HCT116 (cell line): ENCODE results near the gene MED9. TPM values are rescaled to one million over a fixed set of nuclear protein-coding genes. Genes with fewer than 3 reads are reported as not detected.

Experiments
- ATAC-seq: fragments of 200-7000 bp; cut with Tn5 transposase; 2 replicates; pipeline ENCODE4 v1.9.1; 2020; ENCODE audit warnings: mild to moderate bottlenecking, moderate library complexity
- BruUV-seq: library from RNA; stranded (reverse); fragments of 400-500 nt; replicated peaks from 2 replicates; lab custom pipeline; 2021; lab: Mats Ljungman, UMichigan
- CTCF ChIA-PET: fragments of 300-600 bp; sonication (Branson Sonifier 250); formaldehyde crosslinking; loops from one replicate; lab custom pipeline; 2021; ENCODE audit warnings: antibody characterized with exemption; lab: Charles Lee
- POLR2A ChIA-PET: fragments of 300-600, 350-600 bp; sonication (Branson Sonifier 250); formaldehyde crosslinking; loops from one replicate; lab custom pipeline; 2021; ENCODE audit warnings: antibody characterized with exemption; lab: Charles Lee
- RAD21 ChIA-PET, 2 experiments: fragments of 300-600 bp; sonication (Branson Sonifier 250); formaldehyde crosslinking; loops; one replicate each; lab custom pipeline; 2023; ENCODE audit warnings: low total read pairs in 2 of 2; ENCODE audit not compliant: uncharacterized antibody in 2 of 2, unreplicated experiment in 2 of 2, low non-redundant PET in 1 of 2; lab: Charles Lee
- DNase-seq: peaks from one replicate; pipeline ENCODE4 v3.0.0-alpha.2; 2010; ENCODE audit warnings: low read depth, low spot score
- H2AFZ ChIP-seq: fragments of 200-600 bp; shearing (Covaris generic), sonication (generic); 2 replicates; pipeline ENCODE4 v1.6.1; 2017; ENCODE audit warnings: low read depth, mixed run types, mixed read lengths, antibody characterized with exemption, low read length; ENCODE audit not compliant: poor library complexity, severe bottlenecking
- H3K27ac ChIP-seq: 2 replicates; pipeline ENCODE4 v1.5.1; 2012; ENCODE audit warnings: low read depth, low read length
- H3K27me3 ChIP-seq: fragments of 200-600 bp; sonication (generic); 2 replicates; pipeline ENCODE4 v1.6.1; 2016; ENCODE audit warnings: mixed run types, low read length, mixed read lengths; ENCODE audit not compliant: insufficient read depth
- H3K36me3 ChIP-seq, 2 experiments: fragments of 200-500 bp in 1 of 2; fragments of 200-600 bp in 1 of 2; sonication (Bioruptor generic) in 1 of 2; sonication (generic) in 1 of 2; 2 replicates each; pipeline versions ENCODE4 v1.5.1 to v1.6.1; 2014 to 2016; ENCODE audit warnings: low read length in 2 of 2, inconsistent platforms in 1 of 2, mixed read lengths in 1 of 2, mixed run types in 1 of 2; ENCODE audit not compliant: insufficient read depth in 2 of 2, control insufficient read depth in 1 of 2
- H3K4me1 ChIP-seq, 2 experiments: fragments of 200-600 bp in 1 of 2; sonication (generic) in 1 of 2; 2 replicates each; pipeline versions ENCODE4 v1.5.1 to v1.6.1; 2012 to 2017; ENCODE audit warnings: low read length in 2 of 2, inconsistent platforms in 1 of 2, mild to moderate bottlenecking in 1 of 2, mixed read lengths in 1 of 2, mixed run types in 1 of 2, moderate library complexity in 1 of 2; ENCODE audit not compliant: insufficient read depth in 2 of 2, control insufficient read depth in 1 of 2
- H3K4me2 ChIP-seq: fragments of 200-600 bp; sonication (generic); 2 replicates; pipeline ENCODE4 v1.6.1; 2017; ENCODE audit warnings: mixed run types, low read length, mixed read lengths
- H3K4me3 ChIP-seq, 2 experiments: fragments of 200-600 bp in 1 of 2; sonication (generic) in 1 of 2; replicated peaks in 1 of 2; 2 replicates each; pipeline ENCODE4 v1.5.1; 2011 to 2016; ENCODE audit warnings: low read length in 2 of 2, control low read depth in 1 of 2, low read depth in 1 of 2, mild to moderate bottlenecking in 1 of 2, mixed read lengths in 1 of 2, mixed run types in 1 of 2
- H3K79me2 ChIP-seq: fragments of 200-600 bp; sonication (generic); 2 replicates; pipeline ENCODE4 v1.6.1; 2017; ENCODE audit warnings: mild to moderate bottlenecking, mixed run types, low read length, moderate library complexity, mixed read lengths; ENCODE audit not compliant: insufficient read depth
- H3K9ac ChIP-seq: fragments of 200-600 bp; sonication (generic); 2 replicates; pipeline ENCODE4 v1.6.1; 2016; ENCODE audit warnings: low read length, mixed read lengths
- H3K9me2 ChIP-seq: fragments of 200-600 bp; sonication (generic), shearing (Covaris generic); 2 replicates; pipeline ENCODE4 v1.6.1; 2017; ENCODE audit warnings: mixed run types, mild to moderate bottlenecking, moderate library complexity; ENCODE audit not compliant: insufficient read depth
- H3K9me3 ChIP-seq, 2 experiments: fragments of 200-500 bp in 1 of 2; fragments of 200-600 bp in 1 of 2; sonication (Bioruptor generic) in 1 of 2; sonication (generic) in 1 of 2; 2 replicates each; pipeline ENCODE4 v1.6.1; 2014 to 2017; ENCODE audit warnings: low read length in 2 of 2, mixed read lengths in 2 of 2, inconsistent platforms in 1 of 2, low read depth in 1 of 2, mild to moderate bottlenecking in 1 of 2, mixed run types in 1 of 2, moderate library complexity in 1 of 2; ENCODE audit not compliant: control insufficient read depth in 1 of 2, insufficient read depth in 1 of 2
- H4K20me1 ChIP-seq: fragments of 200-600 bp; sonication (generic), shearing (Covaris generic); 2 replicates; pipeline ENCODE4 v1.6.1; 2017; ENCODE audit warnings: mixed run types, mild to moderate bottlenecking, moderate library complexity; ENCODE audit not compliant: insufficient read depth
- CEBPB ChIP-seq: IDR thresholded peaks from 2 replicates; pipeline ENCODE4 v1.6.1; 2012; ENCODE audit warnings: low read depth
- EGR1 ChIP-seq: IDR thresholded peaks from 2 replicates; pipeline ENCODE4 v1.6.1; 2012; ENCODE audit warnings: low read depth
- EZH2 ChIP-seq: fragments of 200-600 bp; sonication (generic); IDR thresholded peaks from 2 replicates; pipeline ENCODE4 v1.6.1; 2017; ENCODE audit warnings: antibody characterized with exemption, mixed run types
- FOSL1 ChIP-seq: IDR thresholded peaks from 2 replicates; pipeline ENCODE4 v1.6.1; 2012; ENCODE audit warnings: low read depth
- JUND ChIP-seq: IDR thresholded peaks from 2 replicates; pipeline ENCODE4 v1.6.1; 2012
- POLR2A ChIP-seq: IDR thresholded peaks from 2 replicates; pipeline ENCODE4 v1.7.0; 2011; ENCODE audit warnings: borderline replicate concordance; ENCODE audit not compliant: insufficient read depth, insufficient read length; ENCODE audit errors: extremely low read depth
- POLR2AphosphoS5 ChIP-seq: IDR thresholded peaks from 2 replicates; pipeline ENCODE4 v1.6.1; 2011; ENCODE audit warnings: mild to moderate bottlenecking, low read depth, low read length, moderate library complexity
- SIN3A ChIP-seq: IDR thresholded peaks from 2 replicates; pipeline ENCODE4 v1.6.1; 2012; ENCODE audit warnings: low read depth
- SP1 ChIP-seq: IDR thresholded peaks from 2 replicates; pipeline ENCODE4 v1.6.1; 2012; ENCODE audit warnings: low read depth
- SRF ChIP-seq: IDR thresholded peaks from 2 replicates; pipeline ENCODE4 v1.6.1; 2012; ENCODE audit warnings: low read depth
- TCF7L2 ChIP-seq: IDR thresholded peaks from 2 replicates; pipeline ENCODE4 v1.7.0; 2011; ENCODE audit warnings: borderline replicate concordance, inconsistent platforms; ENCODE audit not compliant: insufficient read depth, insufficient read length; ENCODE audit errors: extremely low read depth
- YY1 ChIP-seq: IDR thresholded peaks from 2 replicates; pipeline ENCODE4 v1.6.1; 2011; ENCODE audit warnings: low read length, low read depth, moderate library complexity, mild to moderate bottlenecking; ENCODE audit not compliant: insufficient replicate concordance; ENCODE audit errors: extremely low read depth
- ZFX ChIP-seq: fragments of 450-650 bp; IDR thresholded peaks from 2 replicates; pipeline ENCODE4 v1.6.1; 2017
- ZNF274 ChIP-seq: fragments of 200-500 bp; sonication (Bioruptor generic); IDR thresholded peaks from 2 replicates; pipeline ENCODE4 v1.6.1; 2014; ENCODE audit warnings: mild to moderate bottlenecking, low read depth, low read length, inconsistent platforms
- intact Hi-C: fragments of 100-400 bp; cut with micrococcal nuclease; formaldehyde crosslinking; loops from 2 replicates; pipeline ENCODE4 v1.10.0; 2022
- total RNA-seq: library from RNA; stranded (reverse); gene quantifications from one replicate; pipeline ENCODE4 v1.2.1, GENCODE V29; 2021; ENCODE audit not compliant: unreplicated experiment
- TF ChIP-seq, protein P1 (sequence below), 3 experiments: fragments of 200-600 bp in 1 of 3; sonication (generic) in 1 of 3; IDR thresholded peaks in 2 of 3; conservative IDR thresholded peaks in 1 of 3; 2 replicates each; pipeline ENCODE4 v1.5.1; 2012 to 2017; ENCODE audit warnings: low read depth in 2 of 3, low read length in 2 of 3, antibody characterized with exemption in 1 of 3, borderline replicate concordance in 1 of 3, control low read depth in 1 of 3, mild to moderate bottlenecking in 1 of 3, mixed read lengths in 1 of 3, mixed run types in 1 of 3, moderate library complexity in 1 of 3; ENCODE audit not compliant: insufficient read depth in 1 of 3
- TF ChIP-seq, protein P2 (sequence below): IDR thresholded peaks from 2 replicates; pipeline ENCODE4 v1.6.1; 2012; ENCODE audit warnings: low read depth
- TF ChIP-seq, protein P3 (sequence below): IDR thresholded peaks from 2 replicates; pipeline ENCODE4 v1.6.1; 2012

Gene MED9
- total RNA-seq, 1 experiment from 2014 or later, result 13.9 TPM

DNA sequence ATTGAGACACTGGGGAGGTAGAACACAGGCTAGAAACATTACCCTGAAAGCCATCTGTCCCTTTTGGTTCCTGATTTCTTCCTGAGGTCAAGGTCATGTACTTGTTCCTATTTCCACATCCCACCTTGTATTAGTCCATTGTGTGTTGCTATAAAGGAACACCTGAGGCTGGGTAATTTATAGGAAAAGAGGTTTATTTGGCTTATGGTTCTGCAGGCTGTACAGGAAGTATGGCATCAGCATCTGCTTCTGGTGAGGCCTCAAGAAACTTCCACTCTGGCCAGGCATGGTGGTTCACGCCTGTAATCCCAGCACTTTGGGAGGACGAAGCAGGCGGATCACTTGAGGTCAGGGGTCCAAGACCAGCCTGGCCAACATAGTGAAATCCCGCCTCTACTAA lies 7.4 kb upstream of the MED9 start:
- Histone ChIP-seq H3K79me2 (no peaks in the 10 kb centered on the region), H3K4me3 (no peak overlapping the region), H3K27me3 (peaks cover 35% of the 10 kb centered on the region), H2AFZ (no peak overlapping the region), H3K4me2 (no peak overlapping the region), H3K9me2 (no peaks in the 10 kb centered on the region), H3K4me1 (peaks cover 3 to 6% of the 10 kb centered on the region in 2 experiments; a peak in 3 of 4 replicates), H3K9ac (no peak overlapping the region), H3K27ac (no peak overlapping the region), H4K20me1 (no peaks in the 10 kb centered on the region), H3K9me3 (no peaks in the 10 kb centered on the region), H3K36me3 (no peaks in the 10 kb centered on the region)
- BruUV-seq, result no TSS peak
- TF ChIP-seq JUND, result no peak
- TF ChIP-seq CEBPB, result no peak
- TF ChIP-seq POLR2A, result no peak
- no peak for TF ChIP-seq ZFX
- no peak for TF ChIP-seq SRF
- ChIA-PET RAD21 (no interaction called here), POLR2A (no interaction called here), CTCF (no interaction called here)
- intact Hi-C loops, result no loop called here
- DNase-seq, result no peak
- no peak for ATAC-seq

DNA sequence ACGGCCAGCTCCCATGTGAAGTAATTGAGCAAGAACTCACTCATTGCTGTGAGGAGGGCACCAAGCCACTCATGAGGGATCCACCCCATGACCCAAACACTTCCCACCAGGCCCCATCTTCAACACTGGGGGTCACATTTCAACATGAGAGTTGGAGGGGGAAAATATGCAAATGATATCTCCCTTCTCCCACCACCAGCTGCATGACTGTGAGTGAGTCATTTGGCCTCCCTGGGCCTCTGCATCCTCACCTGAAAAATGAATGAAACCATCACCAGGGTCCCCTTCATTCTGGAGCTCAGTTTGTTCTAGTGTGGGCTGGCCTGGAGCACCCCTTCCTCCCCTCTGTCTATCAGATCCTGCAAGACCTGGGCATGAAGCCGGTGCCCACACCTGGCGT lies 6.8 kb upstream of the MED9 start:
- RAD21 ChIA-PET, result no interaction called here
- H4K20me1 ChIP-seq, result no peaks in the 10 kb centered on the region
- H2AFZ ChIP-seq, result no peak overlapping the region
- POLR2A ChIA-PET, result no interaction called here
- no TSS peak for BruUV-seq
- H3K4me1 ChIP-seq, result peaks cover 3 to 6% of the 10 kb centered on the region in 2 experiments; a peak in 3 of 4 replicates
- H3K4me2 ChIP-seq, result no peak overlapping the region
- H3K27ac ChIP-seq, result no peak overlapping the region
- no peaks in the 10 kb centered on the region for H3K36me3 ChIP-seq
- no peak overlapping the region for H3K9ac ChIP-seq
- no peaks in the 10 kb centered on the region for H3K9me3 ChIP-seq
- H3K9me2 ChIP-seq, result no peaks in the 10 kb centered on the region
- H3K27me3 ChIP-seq, result peaks cover 29% of the 10 kb centered on the region
- H3K79me2 ChIP-seq, result no peaks in the 10 kb centered on the region
- CTCF ChIA-PET, result no interaction called here
- intact Hi-C loops, result no loop called here
- DNase-seq (no peak), ATAC-seq (no peak)
- H3K4me3 ChIP-seq, result no peak overlapping the region
- TF ChIP-seq POLR2AphosphoS5 (no peak), JUND (no peak), SP1 (no peak), EZH2 (no peak), POLR2A (no peak), SRF (no peak), ZNF274 (no peak), SIN3A (no peak), TCF7L2 (no peak), FOSL1 (no peak), EGR1 (no peak), YY1 (no peak), ZFX (no peak)
- TF ChIP-seq, protein P1, sequence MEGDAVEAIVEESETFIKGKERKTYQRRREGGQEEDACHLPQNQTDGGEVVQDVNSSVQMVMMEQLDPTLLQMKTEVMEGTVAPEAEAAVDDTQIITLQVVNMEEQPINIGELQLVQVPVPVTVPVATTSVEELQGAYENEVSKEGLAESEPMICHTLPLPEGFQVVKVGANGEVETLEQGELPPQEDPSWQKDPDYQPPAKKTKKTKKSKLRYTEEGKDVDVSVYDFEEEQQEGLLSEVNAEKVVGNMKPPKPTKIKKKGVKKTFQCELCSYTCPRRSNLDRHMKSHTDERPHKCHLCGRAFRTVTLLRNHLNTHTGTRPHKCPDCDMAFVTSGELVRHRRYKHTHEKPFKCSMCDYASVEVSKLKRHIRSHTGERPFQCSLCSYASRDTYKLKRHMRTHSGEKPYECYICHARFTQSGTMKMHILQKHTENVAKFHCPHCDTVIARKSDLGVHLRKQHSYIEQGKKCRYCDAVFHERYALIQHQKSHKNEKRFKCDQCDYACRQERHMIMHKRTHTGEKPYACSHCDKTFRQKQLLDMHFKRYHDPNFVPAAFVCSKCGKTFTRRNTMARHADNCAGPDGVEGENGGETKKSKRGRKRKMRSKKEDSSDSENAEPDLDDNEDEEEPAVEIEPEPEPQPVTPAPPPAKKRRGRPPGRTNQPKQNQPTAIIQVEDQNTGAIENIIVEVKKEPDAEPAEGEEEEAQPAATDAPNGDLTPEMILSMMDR (IDR thresholded peaks at IDR 0.05 in 2 of 3, conservative IDR thresholded peaks at IDR 0.05 in 1 of 3; ENCODE audit: borderline replicate concordance in 1 of 3, insufficient read depth in 1 of 3, low read depth in 2 of 3, low read length in 2 of 3), result no peak
- TF ChIP-seq, protein P2, sequence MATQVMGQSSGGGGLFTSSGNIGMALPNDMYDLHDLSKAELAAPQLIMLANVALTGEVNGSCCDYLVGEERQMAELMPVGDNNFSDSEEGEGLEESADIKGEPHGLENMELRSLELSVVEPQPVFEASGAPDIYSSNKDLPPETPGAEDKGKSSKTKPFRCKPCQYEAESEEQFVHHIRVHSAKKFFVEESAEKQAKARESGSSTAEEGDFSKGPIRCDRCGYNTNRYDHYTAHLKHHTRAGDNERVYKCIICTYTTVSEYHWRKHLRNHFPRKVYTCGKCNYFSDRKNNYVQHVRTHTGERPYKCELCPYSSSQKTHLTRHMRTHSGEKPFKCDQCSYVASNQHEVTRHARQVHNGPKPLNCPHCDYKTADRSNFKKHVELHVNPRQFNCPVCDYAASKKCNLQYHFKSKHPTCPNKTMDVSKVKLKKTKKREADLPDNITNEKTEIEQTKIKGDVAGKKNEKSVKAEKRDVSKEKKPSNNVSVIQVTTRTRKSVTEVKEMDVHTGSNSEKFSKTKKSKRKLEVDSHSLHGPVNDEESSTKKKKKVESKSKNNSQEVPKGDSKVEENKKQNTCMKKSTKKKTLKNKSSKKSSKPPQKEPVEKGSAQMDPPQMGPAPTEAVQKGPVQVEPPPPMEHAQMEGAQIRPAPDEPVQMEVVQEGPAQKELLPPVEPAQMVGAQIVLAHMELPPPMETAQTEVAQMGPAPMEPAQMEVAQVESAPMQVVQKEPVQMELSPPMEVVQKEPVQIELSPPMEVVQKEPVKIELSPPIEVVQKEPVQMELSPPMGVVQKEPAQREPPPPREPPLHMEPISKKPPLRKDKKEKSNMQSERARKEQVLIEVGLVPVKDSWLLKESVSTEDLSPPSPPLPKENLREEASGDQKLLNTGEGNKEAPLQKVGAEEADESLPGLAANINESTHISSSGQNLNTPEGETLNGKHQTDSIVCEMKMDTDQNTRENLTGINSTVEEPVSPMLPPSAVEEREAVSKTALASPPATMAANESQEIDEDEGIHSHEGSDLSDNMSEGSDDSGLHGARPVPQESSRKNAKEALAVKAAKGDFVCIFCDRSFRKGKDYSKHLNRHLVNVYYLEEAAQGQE, result no peak
- TF ChIP-seq, protein P3, sequence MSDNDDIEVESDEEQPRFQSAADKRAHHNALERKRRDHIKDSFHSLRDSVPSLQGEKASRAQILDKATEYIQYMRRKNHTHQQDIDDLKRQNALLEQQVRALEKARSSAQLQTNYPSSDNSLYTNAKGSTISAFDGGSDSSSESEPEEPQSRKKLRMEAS, result no peak
